ENCODE measurements around the gene TSPAN9. TPM values are rescaled to one million over a fixed set of nuclear protein-coding genes. Genes with fewer than 3 reads are reported as not detected.

TSPAN9 gene
- total RNA-seq, 4 donors from 2014 or later, result 9.9 to 47.3 (median 15.4) TPM

- no peak for TF ChIP-seq CTCF (IDR thresholded peaks at IDR 0.05; ENCODE audit: low read depth)
Measured at GRCh38 chr12:3197131-3197818, 120.1 kb downstream of the TSPAN9 start.

GRCh38 chr12:3199551-3200031, 122.4 kb downstream of the TSPAN9 start:
- TF ChIP-seq CTCF (IDR thresholded peaks at IDR 0.05; ENCODE audit: low read depth), result no peak

- no peak for TF ChIP-seq CTCF (IDR thresholded peaks at IDR 0.05; ENCODE audit: low read depth)
Measured at GRCh38 chr12:3200032-3200617, 122.9 kb downstream of the TSPAN9 start.

- no peak for TF ChIP-seq CTCF (IDR thresholded peaks at IDR 0.05; ENCODE audit: low read depth)
Measured at GRCh38 chr12:3200814-3201233, 123.6 kb downstream of the TSPAN9 start.

GRCh38 chr12:3201339-3202051, 124.3 kb downstream of the TSPAN9 start:
- TF ChIP-seq CTCF (IDR thresholded peaks at IDR 0.05; ENCODE audit: low read depth), result no peak

GRCh38 chr12:3202096-3202495, 124.9 kb downstream of the TSPAN9 start:
- no peak for TF ChIP-seq CTCF (IDR thresholded peaks at IDR 0.05; ENCODE audit: low read depth)
